Lower lobe of right lung (tissue), 2 donors: ENCODE measurements around the gene CCDC167. TPM values are rescaled to one million over a fixed set of nuclear protein-coding genes. Genes with fewer than 3 reads are reported as not detected.
"Not testable (repeated sequence)": the region's sequence is repeated elsewhere in the genome, so short reads cannot be mapped to it uniquely, and the experiment has no call there.

Experiments
- ATAC-seq, 2 donors: fragments of 200-7000 bp; cut with Tn5 transposase; one replicate each; pipeline ENCODE4 v1.9.1; 2020 to 2022; ENCODE audit warnings: mild to moderate bottlenecking in 2 of 2, moderate library complexity in 2 of 2
- DNase-seq: peaks from one replicate; pipeline ENCODE4 v3.0.0-alpha.2; 2020
- H3K27ac ChIP-seq: fragments of 200-600 bp; one replicate; pipeline ENCODE4 v1.8.0; 2022
- H3K27me3 ChIP-seq: fragments of 200-600 bp; one replicate; pipeline ENCODE4 v1.8.0; 2022; ENCODE audit warnings: low read depth
- H3K36me3 ChIP-seq: fragments of 200-600 bp; one replicate; pipeline ENCODE4 v1.8.0; 2022; ENCODE audit warnings: mild to moderate bottlenecking
- H3K4me1 ChIP-seq: fragments of 200-600 bp; one replicate; pipeline ENCODE4 v1.8.0; 2022
- H3K4me3 ChIP-seq: fragments of 200-600 bp; one replicate; pipeline ENCODE4 v1.8.0; 2022; ENCODE audit warnings: mild to moderate bottlenecking
- H3K9me3 ChIP-seq: fragments of 200-600 bp; one replicate; pipeline ENCODE4 v1.8.0; 2022
- intact Hi-C: fragments of 100-400 bp; cut with DNase I; formaldehyde crosslinking; loops from one replicate; pipeline ENCODE4 v1.11.0; 2022
- total RNA-seq: library from RNA; stranded (reverse); fragmentation: NEBNext Ultra II Directional; extraction: Animal tissue kit (Norgen Biotek cat#: 25700); gene quantifications from one replicate; pipeline ENCODE4 v1.2.1, GENCODE V29; 2021
- TF ChIP-seq, protein P1 (sequence below): fragments of 200-600 bp; IDR thresholded peaks from one replicate; pipeline ENCODE4 v1.8.0; 2022; ENCODE audit warnings: antibody characterized with exemption, mild to moderate bottlenecking
- donor health status: DM: no; HTN: yes; CAD: no; lungs with severe emphysema.

The CCDC167 gene
- total RNA-seq, 1 donor from 2014 or later, result 12.7 TPM

DNA sequence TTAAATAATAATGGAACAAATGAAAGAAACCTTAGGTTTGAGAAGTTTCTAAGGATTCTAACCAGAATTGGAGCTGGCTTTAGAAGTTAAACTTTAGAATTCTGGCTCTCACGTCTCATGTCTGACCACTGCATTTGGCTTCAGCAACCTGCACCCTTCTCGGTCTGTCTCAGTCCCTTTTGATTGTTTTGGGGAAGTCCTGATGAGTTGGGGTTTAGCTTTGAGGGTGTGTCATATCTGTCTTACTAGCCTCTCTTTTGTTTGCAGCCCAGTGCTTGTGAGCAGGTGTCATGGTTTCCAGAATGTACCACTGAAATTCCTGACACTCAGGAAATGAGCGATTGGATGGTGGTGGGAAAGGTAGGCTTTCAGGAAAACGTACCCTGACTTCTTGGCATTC, 49.7 kb downstream of the CCDC167 start:
- TF ChIP-seq, protein P1, sequence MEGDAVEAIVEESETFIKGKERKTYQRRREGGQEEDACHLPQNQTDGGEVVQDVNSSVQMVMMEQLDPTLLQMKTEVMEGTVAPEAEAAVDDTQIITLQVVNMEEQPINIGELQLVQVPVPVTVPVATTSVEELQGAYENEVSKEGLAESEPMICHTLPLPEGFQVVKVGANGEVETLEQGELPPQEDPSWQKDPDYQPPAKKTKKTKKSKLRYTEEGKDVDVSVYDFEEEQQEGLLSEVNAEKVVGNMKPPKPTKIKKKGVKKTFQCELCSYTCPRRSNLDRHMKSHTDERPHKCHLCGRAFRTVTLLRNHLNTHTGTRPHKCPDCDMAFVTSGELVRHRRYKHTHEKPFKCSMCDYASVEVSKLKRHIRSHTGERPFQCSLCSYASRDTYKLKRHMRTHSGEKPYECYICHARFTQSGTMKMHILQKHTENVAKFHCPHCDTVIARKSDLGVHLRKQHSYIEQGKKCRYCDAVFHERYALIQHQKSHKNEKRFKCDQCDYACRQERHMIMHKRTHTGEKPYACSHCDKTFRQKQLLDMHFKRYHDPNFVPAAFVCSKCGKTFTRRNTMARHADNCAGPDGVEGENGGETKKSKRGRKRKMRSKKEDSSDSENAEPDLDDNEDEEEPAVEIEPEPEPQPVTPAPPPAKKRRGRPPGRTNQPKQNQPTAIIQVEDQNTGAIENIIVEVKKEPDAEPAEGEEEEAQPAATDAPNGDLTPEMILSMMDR, result no peak
- ATAC-seq (no peak), DNase-seq (no peak)
- Histone ChIP-seq H3K36me3 (peaks cover 97% of the 10 kb centered on the region), H3K4me3 (no peak overlapping the region), H3K27ac (no peak overlapping the region), H3K9me3 (no peaks in the 10 kb centered on the region), H3K4me1 (no peaks in the 10 kb centered on the region), H3K27me3 (no peaks in the 10 kb centered on the region)
- intact Hi-C loops, result no loop called here

DNA sequence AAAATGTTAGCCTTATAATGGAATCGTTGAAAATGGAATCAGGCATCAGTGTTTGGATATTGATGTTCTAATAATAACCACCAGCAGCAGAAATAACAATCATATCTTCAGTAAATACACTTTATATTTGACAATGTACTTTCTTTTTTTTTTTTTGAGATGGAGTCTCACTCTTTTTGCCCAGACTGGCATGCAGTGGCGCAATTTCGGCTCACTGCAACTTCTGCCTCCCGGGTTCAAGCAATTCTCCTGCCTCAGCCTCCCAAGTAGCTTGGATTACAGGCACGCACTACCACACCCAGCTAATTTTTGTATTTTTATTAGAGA, 56.5 kb downstream of the CCDC167 start:
- ATAC-seq, intact Hi-C loops, H3K4me1 ChIP-seq, H3K9me3 ChIP-seq, DNase-seq, H3K27me3 ChIP-seq: not testable (repeated sequence)
- H3K4me3 ChIP-seq, result peak overlapping the region; percentile 33
- H3K36me3 ChIP-seq, result peaks cover 66% of the 10 kb centered on the region
- H3K27ac ChIP-seq, result peak overlapping the region; percentile 66

DNA sequence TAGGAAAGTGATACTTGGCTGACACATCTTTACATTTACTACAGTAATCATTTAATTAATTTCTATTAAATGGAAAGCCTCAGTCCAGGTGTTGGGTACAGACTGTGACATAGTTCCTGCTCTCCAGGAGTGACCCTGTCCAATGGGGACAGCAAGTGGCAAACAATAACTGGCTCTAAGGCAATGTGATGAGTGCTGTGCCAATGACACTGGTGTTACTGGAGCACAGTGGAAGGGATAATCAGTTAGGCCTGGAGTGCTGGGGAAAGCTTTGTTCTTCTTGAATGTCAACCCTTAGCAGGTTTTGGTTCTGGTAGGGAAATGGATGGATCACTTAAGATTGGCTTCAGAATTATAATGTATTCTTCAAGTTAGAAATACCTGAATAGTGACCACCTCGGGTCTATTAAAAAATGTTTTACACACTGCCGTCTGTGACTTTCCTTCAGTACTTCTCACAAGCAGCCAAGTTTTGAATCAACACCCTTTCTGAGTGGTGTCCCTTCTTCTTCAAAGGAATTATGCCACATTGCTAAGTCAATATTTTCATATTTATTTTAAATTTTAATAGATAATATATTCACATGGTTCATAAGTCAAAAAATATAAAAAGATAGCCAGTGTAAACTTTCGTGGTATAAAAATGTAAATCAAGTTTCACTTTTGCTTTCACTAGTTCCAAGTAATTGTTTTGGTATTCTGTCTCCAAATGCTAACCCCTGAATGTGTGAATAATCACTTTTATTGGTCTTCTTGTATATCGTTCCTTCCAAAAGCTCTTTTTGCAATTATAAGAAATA, 57.1 kb downstream of the CCDC167 start:
- Histone ChIP-seq H3K4me3 (peak overlapping the region; percentile 33), H3K27me3 (no peaks in the 10 kb centered on the region), H3K9me3 (no peaks in the 10 kb centered on the region), H3K27ac (peak overlapping the region; percentile 66), H3K4me1 (peaks cover 7% of the 10 kb centered on the region), H3K36me3 (peaks cover 67% of the 10 kb centered on the region)
- TF ChIP-seq, protein P1, result no peak
- DNase-seq (no peak), ATAC-seq (peak in 1 of 2 donors; percentile 65)
- intact Hi-C loops, result no loop called here

DNA sequence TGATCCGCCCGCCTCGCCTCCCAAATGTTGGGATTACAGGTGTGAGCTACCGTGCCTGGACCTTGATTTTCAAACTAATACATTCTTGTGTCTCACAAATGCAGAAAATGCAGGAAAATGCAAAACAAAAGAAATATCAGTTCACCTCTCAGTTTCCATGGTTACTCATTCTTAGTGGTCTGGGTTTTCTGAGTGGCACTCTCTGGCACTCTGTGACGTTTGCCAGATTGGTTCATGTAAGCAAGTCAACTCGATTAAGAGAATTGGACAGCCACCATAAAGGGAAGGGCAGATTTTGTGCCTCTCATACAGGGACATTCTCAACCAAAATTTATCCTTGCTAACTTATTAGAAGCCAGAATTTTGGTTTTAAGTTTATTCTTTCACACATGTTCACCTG, 58.0 kb downstream of the CCDC167 start:
- Histone ChIP-seq H3K4me1 (peaks cover 7% of the 10 kb centered on the region), H3K4me3 (no peak overlapping the region), H3K27ac (no peak overlapping the region), H3K9me3 (no peaks in the 10 kb centered on the region), H3K36me3 (peaks cover 67% of the 10 kb centered on the region), H3K27me3 (no peaks in the 10 kb centered on the region)
- DNase-seq (no peak), ATAC-seq (no peak)
- intact Hi-C loops, result no loop called here
- TF ChIP-seq, protein P1, result no peak

DNA sequence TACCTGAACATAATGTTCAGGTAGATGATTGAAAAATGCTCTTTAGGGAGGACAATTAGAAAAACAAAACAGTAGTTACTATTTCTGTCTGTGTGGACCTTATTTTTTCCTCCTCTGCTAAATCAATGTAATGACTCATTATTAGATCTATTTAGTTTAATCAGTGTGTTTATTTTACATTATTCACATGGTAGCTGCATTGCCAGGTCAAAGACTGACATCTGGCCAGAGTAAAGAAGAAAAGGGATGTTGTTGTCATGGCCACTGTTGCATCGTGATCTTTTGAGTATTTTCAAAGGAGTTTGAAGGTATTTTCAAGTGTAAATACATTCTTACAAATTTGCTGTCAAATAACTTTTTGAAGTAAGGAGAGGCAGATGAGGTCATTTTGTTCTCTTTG, 60.8 kb downstream of the CCDC167 start:
- no peaks in the 10 kb centered on the region for H3K27me3 ChIP-seq
- DNase-seq, result no peak
- H3K4me1 ChIP-seq, result peaks cover 16% of the 10 kb centered on the region
- H3K9me3 ChIP-seq, result no peaks in the 10 kb centered on the region
- intact Hi-C loops, result no loop called here
- peaks cover 54% of the 10 kb centered on the region for H3K36me3 ChIP-seq
- H3K27ac ChIP-seq, result no peak overlapping the region
- no peak overlapping the region for H3K4me3 ChIP-seq
- ATAC-seq, result no peak
- TF ChIP-seq, protein P1, result no peak

DNA sequence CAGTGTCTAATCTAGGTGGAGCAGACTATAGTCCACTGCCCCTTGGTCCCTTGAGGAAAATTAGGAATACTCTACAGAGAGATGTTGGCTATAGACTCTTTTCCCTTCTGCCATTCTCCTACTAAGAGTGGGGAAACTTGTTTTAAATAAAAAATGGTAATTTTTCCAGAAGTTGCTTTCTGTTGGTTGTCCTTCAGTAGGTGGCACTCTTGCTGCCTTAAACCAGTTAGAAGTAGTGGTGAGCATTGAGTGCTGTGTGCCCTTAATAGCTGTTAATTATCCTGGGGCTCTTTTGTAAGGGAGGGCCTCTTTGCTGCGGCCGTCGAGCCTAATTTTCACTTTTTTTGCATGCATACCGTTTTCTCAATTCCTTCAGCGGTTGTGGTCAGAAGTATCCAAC, 63.9 kb downstream of the CCDC167 start:
- Histone ChIP-seq H3K9me3 (no peaks in the 10 kb centered on the region), H3K36me3 (peaks cover 51% of the 10 kb centered on the region), H3K27ac (no peak overlapping the region), H3K4me3 (no peak overlapping the region), H3K27me3 (no peaks in the 10 kb centered on the region), H3K4me1 (peaks cover 12% of the 10 kb centered on the region)
- ATAC-seq (no peak), DNase-seq (no peak)
- intact Hi-C loops, result no loop called here
- TF ChIP-seq, protein P1, result no peak
